A549 (cell line): Measurements from ENCODE around the gene ZNF664. TPM values are rescaled to one million over a fixed set of nuclear protein-coding genes. Genes with fewer than 3 reads are reported as not detected.
A peak's percentile ranks its signal among the peaks of the same experiment; 100 is the strongest.

Source experiments
- ATAC-seq, 2 experiments: fragments of 200-7000 bp in 1 of 2; fragments of >200 bp in 1 of 2; cut with Nextera tagmentation in 1 of 2; cut with Tn5 transposase in 1 of 2; 3 replicates each; pipeline versions ENCODE4 v1.8.0 to v1.9.1; 2018 to 2020; ENCODE audit warnings: mild to moderate bottlenecking in 1 of 2, moderate library complexity in 1 of 2
- CTCF ChIA-PET: fragments of 300-600 bp; sonication (Branson Sonifier 250); formaldehyde crosslinking; extraction: SDS; loops from one replicate; lab custom pipeline; 2021; ENCODE audit warnings: antibody characterized with exemption, inconsistent platforms; lab: Yijun Ruan, JAX
- POLR2A ChIA-PET: fragments of 350-600 bp; formaldehyde crosslinking; extraction: SDS; loops from one replicate; lab custom pipeline; 2021; ENCODE audit warnings: antibody characterized with exemption, inconsistent platforms; lab: Yijun Ruan, JAX
- DNase-seq, 2 experiments: peaks; one replicate each; pipeline versions ENCODE4 v3.0.0 to v3.0.0-alpha.2; 2011 to 2016; ENCODE audit warnings: low read depth in 1 of 2, low spot score in 1 of 2
- FAIRE-seq: peaks from 2 replicates; lab custom pipeline; 2011; peaks lifted over from hg19 to GRCh38; lab: Jason Lieb, UNC
- H3K27ac ChIP-seq, 2 experiments: fragments of >200 bp; sonication (Bioruptor Twin); formaldehyde crosslinking; 3 replicates each; pipeline ENCODE4 v1.5.1; 2016 to 2017
- H3K4me1 ChIP-seq: fragments of >200 bp; sonication (Bioruptor Twin); formaldehyde crosslinking; 3 replicates; pipeline ENCODE4 v1.6.1; 2016
- H3K4me2 ChIP-seq: fragments of >200 bp; sonication (Bioruptor Twin); formaldehyde crosslinking; 3 replicates; pipeline ENCODE4 v1.6.1; 2016
- H3K4me3 ChIP-seq: fragments of >200 bp; sonication (Bioruptor Twin); formaldehyde crosslinking; 3 replicates; pipeline ENCODE4 v1.5.1; 2016
- H3K9me3 ChIP-seq: fragments of >200 bp; sonication (Bioruptor Twin); formaldehyde crosslinking; 3 replicates; pipeline ENCODE4 v1.6.1; 2016
- CBX2 ChIP-seq: fragments of 200-600 bp; sonication (generic); IDR thresholded peaks from 2 replicates; pipeline ENCODE4 v1.6.1; 2016; ENCODE audit warnings: low read depth, mild to moderate bottlenecking, borderline replicate concordance
- CBX8 ChIP-seq: fragments of 200-600 bp; sonication (generic); IDR thresholded peaks from 2 replicates; pipeline ENCODE4 v1.6.1; 2016
- CTCF ChIP-seq: fragments of >200 bp; sonication (Bioruptor Twin); formaldehyde crosslinking; IDR thresholded peaks from 3 replicates; pipeline ENCODE4 v1.5.1; 2016
- E2F6 ChIP-seq: IDR thresholded peaks from 2 replicates; pipeline ENCODE4 v1.6.1; 2012; ENCODE audit warnings: low read depth, borderline replicate concordance
- EHF ChIP-seq: fragments of 250-450 bp; sonication (Bioruptor Pico); IDR thresholded peaks from 2 replicates; pipeline ENCODE4 v1.5.0; 2020; ENCODE audit warnings: mild to moderate bottlenecking
- FOSB ChIP-seq: fragments of 250-450 bp; sonication (Bioruptor Pico); IDR thresholded peaks from 2 replicates; pipeline ENCODE4 v1.5.0; 2020; ENCODE audit warnings: mild to moderate bottlenecking, moderate library complexity
- HMGXB4 ChIP-seq: fragments of 250-450 bp; sonication (Bioruptor Pico); IDR thresholded peaks from 2 replicates; pipeline ENCODE4 v1.5.0; 2021; ENCODE audit warnings: mild to moderate bottlenecking, moderate library complexity, borderline replicate concordance
- HOXA7 ChIP-seq: fragments of 250-450 bp; sonication (Bioruptor Pico); IDR thresholded peaks from 2 replicates; pipeline ENCODE4 v1.5.0; 2020; ENCODE audit warnings: mild to moderate bottlenecking, moderate library complexity
- HOXB5 ChIP-seq: fragments of 250-450 bp; sonication (Bioruptor Pico); IDR thresholded peaks from 2 replicates; pipeline ENCODE4 v1.5.0; 2020; ENCODE audit warnings: mild to moderate bottlenecking, moderate library complexity
- KDM1A ChIP-seq: fragments of 200-600 bp; sonication (generic); IDR thresholded peaks from 2 replicates; pipeline ENCODE4 v1.6.1; 2016; ENCODE audit warnings: low read depth, mild to moderate bottlenecking
- MAFK ChIP-seq: fragments of 450-650 bp; IDR thresholded peaks from 2 replicates; pipeline ENCODE4 v1.6.1; 2014; ENCODE audit not compliant: partially characterized antibody
- MAZ ChIP-seq: fragments of 150-350 bp; IDR thresholded peaks from 2 replicates; pipeline ENCODE4 v1.6.1; 2014; ENCODE audit warnings: antibody characterized with exemption, low read depth, low read length, borderline replicate concordance
- NFE2L2 ChIP-seq: fragments of 150-350 bp; conservative IDR thresholded peaks from 2 replicates; pipeline ENCODE4 v1.6.1; 2014; ENCODE audit warnings: low read length
- NR3C1 ChIP-seq: fragments of >200 bp; sonication (Bioruptor Twin); formaldehyde crosslinking; IDR thresholded peaks from 3 replicates; pipeline ENCODE4 v1.6.1; 2017
- PBX3 ChIP-seq: IDR thresholded peaks from 2 replicates; pipeline ENCODE4 v1.6.1; 2012
- PHF8 ChIP-seq: fragments of 200-600 bp; sonication (generic); IDR thresholded peaks from 2 replicates; pipeline ENCODE4 v1.6.1; 2016; ENCODE audit warnings: low read depth, mild to moderate bottlenecking, antibody characterized with exemption, moderate library complexity, borderline replicate concordance
- RARB ChIP-seq: fragments of 250-450 bp; sonication (Bioruptor Pico); IDR thresholded peaks from 2 replicates; pipeline ENCODE4 v1.8.0; 2021; ENCODE audit warnings: mild to moderate bottlenecking, moderate library complexity
- RCOR1 ChIP-seq: fragments of 150-350 bp; IDR thresholded peaks from 2 replicates; pipeline ENCODE4 v1.6.1; 2014; ENCODE audit warnings: antibody characterized with exemption, low read length, low read depth
- RNF2 ChIP-seq: fragments of 200-600 bp; sonication (generic); IDR thresholded peaks from 2 replicates; pipeline ENCODE4 v1.6.1; 2016; ENCODE audit warnings: low read depth, mild to moderate bottlenecking, antibody characterized with exemption, moderate library complexity, borderline replicate concordance
- ZC3H11A ChIP-seq: fragments of 450-650 bp; IDR thresholded peaks from 2 replicates; pipeline ENCODE4 v1.6.1; 2014; ENCODE audit warnings: antibody characterized with exemption, mild to moderate bottlenecking
- ZSCAN20 ChIP-seq: fragments of 250-450 bp; sonication (Bioruptor Pico); IDR thresholded peaks from 2 replicates; pipeline ENCODE4 v1.8.0; 2022; ENCODE audit warnings: mild to moderate bottlenecking, moderate library complexity
- WGBS: methylation state at CpG from one replicate; pipeline ENCODE4 v1.1.6; 2017; ENCODE audit errors: missing lambda C conversion rate; 5-methylcytosine and 5-hydroxymethylcytosine counted together
- polyA plus RNA-seq, 4 experiments: library from polyadenylated mRNA; depleted of rRNA in 3 of 4; stranded (reverse); fragments of >200 nt; fragmentation: RNase III in 1 of 4; extraction: RNeasy Plus Mini Kit Qiagen cat#74134 plus additional on column Dnase treatment in 1 of 4; gene quantifications; 2 replicates in 3 of 4; 3 replicates in 1 of 4; pipeline ENCODE4 v1.2.3, GENCODE V29; 2011 to 2017

ZNF664 gene
- polyA plus RNA-seq, 2 of the 4 experiments (the other 2 are of a cell fraction): 88.3 to 112 TPM

- 89% methylated on average over 12 of the region's 13 CpGs for WGBS
- H3K9me3 ChIP-seq: no peaks in the 10 kb centered on the region
- no peak overlapping the region for H3K4me3 ChIP-seq
- ChIA-PET POLR2A (no interaction called here), CTCF (interaction anchor here (0.9 to 3.3 kb wide), 5 partner anchors 9 to 32 kb away, joined by 3 to 23 read pairs (median 7); no protein-coding TSS in a partner anchor)
- DNase-seq (no peak), ATAC-seq (no peak), FAIRE-seq (no peak)
- no peak for TF ChIP-seq E2F6
- no peak for TF ChIP-seq CBX2
- no peak for TF ChIP-seq ZC3H11A
- no peak for TF ChIP-seq CBX8
- no peak for TF ChIP-seq HOXA7 (CRISPR knock-in tag)
- no peak for TF ChIP-seq HMGXB4 (CRISPR knock-in tag)
- TF ChIP-seq RARB: no peak
- TF ChIP-seq NR3C1: no peak
- TF ChIP-seq EHF (CRISPR knock-in tag): no peak
- TF ChIP-seq HOXB5 (CRISPR knock-in tag): no peak
- TF ChIP-seq MAZ: no peak
- no peak for TF ChIP-seq PBX3
- no peak for TF ChIP-seq RNF2
- TF ChIP-seq CTCF: no peak
- no peak for TF ChIP-seq FOSB (CRISPR knock-in tag)
- no peak for TF ChIP-seq NFE2L2
- TF ChIP-seq KDM1A: no peak
- TF ChIP-seq RCOR1: no peak
- H3K27ac ChIP-seq: no peak overlapping the region
- H3K4me1 ChIP-seq: no peaks in the 10 kb centered on the region
- no peak overlapping the region for H3K4me2 ChIP-seq
Measured at GRCh38 chr12:124015494-124016461, 42.8 kb downstream of the ZNF664 start.

GRCh38 chr12:124017064-124017463 lies 44.0 kb downstream of the ZNF664 start:
- peak in 1 of 2 experiments; percentile 52; a peak in 1 of 6 replicates for ATAC-seq
- CTCF ChIA-PET: interaction anchor here (2.2 to 3.3 kb wide), 2 partner anchors 15 to 20 kb away, joined by 7 to 23 read pairs; no protein-coding TSS in a partner anchor

More at GRCh38 chr12:124017064-124017463, 44.0 kb downstream of the ZNF664 start:
- Histone ChIP-seq H3K27ac (no peak overlapping the region), H3K4me3 (no peak overlapping the region), H3K4me1 (no peaks in the 10 kb centered on the region), H3K4me2 (no peak overlapping the region), H3K9me3 (no peaks in the 10 kb centered on the region)
- FAIRE-seq (no peak), DNase-seq (no peak)
- POLR2A ChIA-PET: no interaction called here
- 84% methylated on average over 2 of the region's 2 CpGs for WGBS
- TF ChIP-seq ZSCAN20 (no peak), MAFK (peak; percentile 41), PHF8 (no peak)
